GM18870 (cell line): ENCODE measurements around the gene PDXDC1.
"Not testable (repeated sequence)": the region's sequence is repeated elsewhere in the genome, so short reads cannot be mapped to it uniquely, and the experiment has no call there.

ENCODE experiments used
- ATAC-seq: cut with Tn5 transposase; IDR thresholded peaks from one replicate; pipeline ENCODE4 v1.9.1; 2021; ENCODE audit warnings: moderate library complexity; ENCODE audit not compliant: unreplicated experiment

The PDXDC1 gene

GRCh38 chr16:14974656-14975417 lies at the start of gene PDXDC1:
Gene PDXDC1, plus strand, starts transcription at chr16:14975026. Its CDS starts 174 bp downstream, at chr16:14975200.
- ATAC-seq, result peak; percentile 70

- not testable (repeated sequence) for ATAC-seq
Measured at GRCh38 chr16:14928064-14928714, 46.6 kb upstream of the PDXDC1 start.

GRCh38 chr16:14929176-14929575 lies 45.6 kb upstream of the PDXDC1 start:
- ATAC-seq, result not testable (repeated sequence)

- not testable (repeated sequence) for ATAC-seq
Measured at GRCh38 chr16:14930246-14930645, 44.6 kb upstream of the PDXDC1 start.

- not testable (repeated sequence) for ATAC-seq
Measured at GRCh38 chr16:14930971-14931370, 43.9 kb upstream of the PDXDC1 start.

GRCh38 chr16:14932581-14933375 lies 42.0 kb upstream of the PDXDC1 start:
- ATAC-seq, result not testable (repeated sequence)

- ATAC-seq, result not testable (repeated sequence)
Measured at GRCh38 chr16:14937143-14937542, 37.7 kb upstream of the PDXDC1 start, which contains the start of gene NPIPA1. Gene NPIPA1, plus strand, starts transcription at chr16:14937443. Its CDS starts 0 bp downstream, at chr16:14937443.

GRCh38 chr16:14937994-14938393 lies 36.8 kb upstream of the PDXDC1 start:
- not testable (repeated sequence) for ATAC-seq

- ATAC-seq, result not testable (repeated sequence)
Measured at GRCh38 chr16:14942686-14943085, 32.1 kb upstream of the PDXDC1 start.

- no peak for ATAC-seq
Measured at GRCh38 chr16:14955546-14956231, 19.1 kb upstream of the PDXDC1 start.

GRCh38 chr16:14957576-14958322 lies 17.1 kb upstream of the PDXDC1 start:
- ATAC-seq, result no peak

GRCh38 chr16:14958323-14958600 lies 16.6 kb upstream of the PDXDC1 start:
- ATAC-seq, result no peak

- ATAC-seq, result no peak
Measured at GRCh38 chr16:14958970-14959369, 15.9 kb upstream of the PDXDC1 start.

GRCh38 chr16:14961405-14962186 lies 13.2 kb upstream of the PDXDC1 start:
- no peak for ATAC-seq

GRCh38 chr16:14963281-14964173 lies 11.3 kb upstream of the PDXDC1 start:
- no peak for ATAC-seq

- no peak for ATAC-seq
Measured at GRCh38 chr16:14965328-14965727, 9.5 kb upstream of the PDXDC1 start.

GRCh38 chr16:14969795-14970194 lies 5.0 kb upstream of the PDXDC1 start:
- not testable (repeated sequence) for ATAC-seq

- ATAC-seq, result not testable (repeated sequence)
Measured at GRCh38 chr16:14971621-14972228, 3.1 kb upstream of the PDXDC1 start.
